ENCODE results near the gene TTC9C.
"Not testable (repeated sequence)": the region's sequence is repeated elsewhere in the genome, so short reads cannot be mapped to it uniquely, and the experiment has no call there.

GRCh38 chr11:62703921-62704320 is 24.4 kb upstream of the TTC9C start:
- TF ChIP-seq CTCF, POLR2A, POLR2AphosphoS5 (IDR thresholded peaks at IDR 0.05): not testable (repeated sequence)

Data from prostate gland (tissue), 2 donors.